ENCODE results near the gene ABCD1. TPM values are rescaled to one million over a fixed set of nuclear protein-coding genes. Genes with fewer than 3 reads are reported as not detected.

ABCD1 gene
- total RNA-seq, 1 experiment from 2014 or later: 86.6 TPM

DNA sequence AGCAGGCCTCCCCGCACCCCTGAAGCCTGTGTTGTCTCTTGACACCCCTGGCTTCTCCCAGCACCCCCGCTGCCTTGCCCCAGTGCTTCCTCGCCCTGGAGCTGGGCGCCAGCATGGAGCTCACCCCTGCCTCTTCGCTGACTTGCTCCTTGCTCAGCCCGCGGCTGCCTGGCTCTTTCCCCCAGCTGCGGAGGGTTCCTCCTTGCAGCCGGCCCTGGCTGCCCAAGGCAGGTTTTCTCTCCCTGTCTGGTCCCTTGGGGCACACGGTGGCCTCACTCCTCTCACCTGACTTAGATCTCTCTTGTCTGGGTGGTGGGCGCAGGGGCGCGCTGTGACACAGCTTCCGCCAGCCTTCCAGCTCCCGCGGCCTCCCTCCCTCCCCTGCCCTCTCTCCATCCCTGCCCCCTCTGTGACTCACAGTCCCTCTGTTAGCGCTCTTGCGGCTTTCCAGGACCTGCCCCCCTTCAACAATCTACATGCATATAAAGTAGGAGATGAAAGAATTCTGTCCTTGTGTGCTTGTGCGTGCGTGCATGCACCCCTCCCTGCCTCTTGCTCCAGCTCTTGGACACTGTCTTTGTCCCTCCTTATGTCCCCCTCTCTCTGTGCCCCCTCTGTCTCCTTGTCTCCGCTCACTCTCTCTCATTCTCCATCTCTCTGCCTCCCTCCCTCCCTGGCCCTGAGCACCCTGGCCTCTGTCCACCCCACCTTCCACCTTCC, 41.6 kb downstream of the ABCD1 start:
- POLR2A ChIA-PET: no interaction called here
- Histone ChIP-seq H3K27me3 (ENCODE audit: control insufficient read depth, insufficient read depth, low read length) (no peaks in the 10 kb centered on the region), H3K27ac (ENCODE audit: low read length) (peak overlapping the region; percentile 81), H3K4me3 (ENCODE audit: low read depth in 2 of 2, low read length in 2 of 2) (peak overlapping the region; percentile 30 to 48), H3K4me1 (ENCODE audit: control insufficient read depth, insufficient read depth, low read length) (peaks cover 25% of the 10 kb centered on the region), H3K36me3 (ENCODE audit: control insufficient read depth, insufficient read depth, low read length) (no peaks in the 10 kb centered on the region), H3K9me3 (ENCODE audit: control insufficient read depth, insufficient read depth, low read depth, low read length) (no peaks in the 10 kb centered on the region)
- intact Hi-C loops (cut with micrococcal nuclease; ENCODE audit: unreplicated experiment): loop anchor here (10.0 kb wide), 2 partner anchors 119 to 159 kb away; partner anchors contain the start of genes ARHGAP4 and L1CAM
- no TSS peak for BruUV-seq (replicated peaks)
- ATAC-seq (peak; percentile 71), DNase-seq (ENCODE audit: low read depth, low spot score) (no peak)
- CTCF ChIA-PET: interaction anchor here (1.4 kb wide), 1 partner anchor 180 kb away, joined by 8 read pairs; no protein-coding TSS in a partner anchor
- no peak for TF ChIP-seq TCF7L2 (IDR thresholded peaks at IDR 0.05; ENCODE audit: low read depth, low read length)
- TF ChIP-seq SIN3A (IDR thresholded peaks at IDR 0.05; ENCODE audit: borderline replicate concordance, insufficient read depth, low read depth, low read length): no peak
- TF ChIP-seq, protein P1, sequence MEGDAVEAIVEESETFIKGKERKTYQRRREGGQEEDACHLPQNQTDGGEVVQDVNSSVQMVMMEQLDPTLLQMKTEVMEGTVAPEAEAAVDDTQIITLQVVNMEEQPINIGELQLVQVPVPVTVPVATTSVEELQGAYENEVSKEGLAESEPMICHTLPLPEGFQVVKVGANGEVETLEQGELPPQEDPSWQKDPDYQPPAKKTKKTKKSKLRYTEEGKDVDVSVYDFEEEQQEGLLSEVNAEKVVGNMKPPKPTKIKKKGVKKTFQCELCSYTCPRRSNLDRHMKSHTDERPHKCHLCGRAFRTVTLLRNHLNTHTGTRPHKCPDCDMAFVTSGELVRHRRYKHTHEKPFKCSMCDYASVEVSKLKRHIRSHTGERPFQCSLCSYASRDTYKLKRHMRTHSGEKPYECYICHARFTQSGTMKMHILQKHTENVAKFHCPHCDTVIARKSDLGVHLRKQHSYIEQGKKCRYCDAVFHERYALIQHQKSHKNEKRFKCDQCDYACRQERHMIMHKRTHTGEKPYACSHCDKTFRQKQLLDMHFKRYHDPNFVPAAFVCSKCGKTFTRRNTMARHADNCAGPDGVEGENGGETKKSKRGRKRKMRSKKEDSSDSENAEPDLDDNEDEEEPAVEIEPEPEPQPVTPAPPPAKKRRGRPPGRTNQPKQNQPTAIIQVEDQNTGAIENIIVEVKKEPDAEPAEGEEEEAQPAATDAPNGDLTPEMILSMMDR (IDR thresholded peaks at IDR 0.05): no peak
- TF ChIP-seq POLR2AphosphoS5 (IDR thresholded peaks at IDR 0.05; ENCODE audit: low read depth, low read length): no peak
- TF ChIP-seq, protein P2, sequence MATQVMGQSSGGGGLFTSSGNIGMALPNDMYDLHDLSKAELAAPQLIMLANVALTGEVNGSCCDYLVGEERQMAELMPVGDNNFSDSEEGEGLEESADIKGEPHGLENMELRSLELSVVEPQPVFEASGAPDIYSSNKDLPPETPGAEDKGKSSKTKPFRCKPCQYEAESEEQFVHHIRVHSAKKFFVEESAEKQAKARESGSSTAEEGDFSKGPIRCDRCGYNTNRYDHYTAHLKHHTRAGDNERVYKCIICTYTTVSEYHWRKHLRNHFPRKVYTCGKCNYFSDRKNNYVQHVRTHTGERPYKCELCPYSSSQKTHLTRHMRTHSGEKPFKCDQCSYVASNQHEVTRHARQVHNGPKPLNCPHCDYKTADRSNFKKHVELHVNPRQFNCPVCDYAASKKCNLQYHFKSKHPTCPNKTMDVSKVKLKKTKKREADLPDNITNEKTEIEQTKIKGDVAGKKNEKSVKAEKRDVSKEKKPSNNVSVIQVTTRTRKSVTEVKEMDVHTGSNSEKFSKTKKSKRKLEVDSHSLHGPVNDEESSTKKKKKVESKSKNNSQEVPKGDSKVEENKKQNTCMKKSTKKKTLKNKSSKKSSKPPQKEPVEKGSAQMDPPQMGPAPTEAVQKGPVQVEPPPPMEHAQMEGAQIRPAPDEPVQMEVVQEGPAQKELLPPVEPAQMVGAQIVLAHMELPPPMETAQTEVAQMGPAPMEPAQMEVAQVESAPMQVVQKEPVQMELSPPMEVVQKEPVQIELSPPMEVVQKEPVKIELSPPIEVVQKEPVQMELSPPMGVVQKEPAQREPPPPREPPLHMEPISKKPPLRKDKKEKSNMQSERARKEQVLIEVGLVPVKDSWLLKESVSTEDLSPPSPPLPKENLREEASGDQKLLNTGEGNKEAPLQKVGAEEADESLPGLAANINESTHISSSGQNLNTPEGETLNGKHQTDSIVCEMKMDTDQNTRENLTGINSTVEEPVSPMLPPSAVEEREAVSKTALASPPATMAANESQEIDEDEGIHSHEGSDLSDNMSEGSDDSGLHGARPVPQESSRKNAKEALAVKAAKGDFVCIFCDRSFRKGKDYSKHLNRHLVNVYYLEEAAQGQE (IDR thresholded peaks at IDR 0.05; ENCODE audit: insufficient read depth in 1 of 2, low read depth in 2 of 2, low read length in 1 of 2): no peak
- in situ Hi-C loops (cut with HindIII; ENCODE audit: low pct_unique_long_range_greater_than_20kb, low sequenced_read_pairs): no loop called here

DNA sequence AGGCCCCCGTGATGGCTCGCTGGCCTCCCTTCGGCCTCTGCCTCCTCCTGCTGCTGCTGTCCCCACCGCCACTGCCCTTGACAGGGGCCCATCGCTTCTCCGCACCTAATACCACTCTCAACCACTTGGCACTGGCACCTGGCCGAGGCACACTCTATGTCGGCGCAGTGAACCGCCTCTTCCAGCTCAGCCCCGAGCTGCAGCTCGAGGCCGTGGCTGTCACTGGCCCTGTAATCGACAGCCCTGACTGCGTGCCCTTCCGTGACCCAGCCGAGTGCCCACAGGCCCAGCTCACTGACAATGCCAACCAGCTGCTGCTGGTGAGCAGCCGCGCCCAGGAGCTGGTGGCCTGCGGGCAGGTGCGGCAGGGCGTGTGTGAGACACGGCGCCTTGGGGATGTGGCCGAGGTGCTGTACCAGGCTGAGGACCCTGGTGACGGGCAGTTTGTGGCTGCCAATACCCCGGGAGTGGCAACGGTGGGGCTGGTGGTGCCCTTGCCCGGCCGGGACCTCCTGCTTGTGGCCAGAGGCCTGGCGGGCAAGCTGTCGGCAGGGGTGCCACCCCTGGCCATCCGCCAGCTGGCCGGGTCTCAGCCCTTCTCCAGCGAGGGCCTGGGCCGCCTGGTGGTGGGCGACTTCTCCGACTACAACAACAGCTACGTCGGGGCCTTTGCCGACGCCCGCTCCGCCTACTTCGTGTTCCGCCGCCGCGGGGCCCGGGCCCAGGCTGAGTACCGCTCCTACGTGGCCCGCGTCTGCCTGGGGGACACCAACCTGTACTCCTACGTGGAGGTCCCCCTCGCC, 42.4 kb downstream of the ABCD1 start:
- no peaks in the 10 kb centered on the region for H3K9me3 ChIP-seq (ENCODE audit: control insufficient read depth, insufficient read depth, low read depth, low read length)
- in situ Hi-C loops (cut with HindIII; ENCODE audit: low pct_unique_long_range_greater_than_20kb, low sequenced_read_pairs): no loop called here
- H3K27me3 ChIP-seq (ENCODE audit: control insufficient read depth, insufficient read depth, low read length): no peaks in the 10 kb centered on the region
- intact Hi-C loops (cut with micrococcal nuclease; ENCODE audit: unreplicated experiment): loop anchor here (10.0 kb wide), 2 partner anchors 118 to 158 kb away; partner anchors contain the start of genes ARHGAP4 and L1CAM
- DNase-seq (ENCODE audit: low read depth, low spot score) (no peak), ATAC-seq (no peak)
- no peaks in the 10 kb centered on the region for H3K36me3 ChIP-seq (ENCODE audit: control insufficient read depth, insufficient read depth, low read length)
- no peak for TF ChIP-seq SIN3A (IDR thresholded peaks at IDR 0.05; ENCODE audit: borderline replicate concordance, insufficient read depth, low read depth, low read length)
- no peak for TF ChIP-seq POLR2AphosphoS5 (IDR thresholded peaks at IDR 0.05; ENCODE audit: low read depth, low read length)
- TF ChIP-seq, protein P2 (IDR thresholded peaks at IDR 0.05; ENCODE audit: insufficient read depth in 1 of 2, low read depth in 2 of 2, low read length in 1 of 2): no peak
- TF ChIP-seq, protein P1 (IDR thresholded peaks at IDR 0.05): no peak
- TF ChIP-seq TCF7L2 (IDR thresholded peaks at IDR 0.05; ENCODE audit: low read depth, low read length): no peak
- H3K27ac ChIP-seq (ENCODE audit: low read length): 0 out of 2 replicates have a peak overlapping the region, but pooled peaks have one; percentile 1
- CTCF ChIA-PET: no interaction called here
- POLR2A ChIA-PET: no interaction called here
- H3K4me1 ChIP-seq (ENCODE audit: control insufficient read depth, insufficient read depth, low read length): peaks cover 25% of the 10 kb centered on the region
- H3K4me3 ChIP-seq (ENCODE audit: low read depth in 2 of 2, low read length in 2 of 2): no peak overlapping the region
- BruUV-seq (replicated peaks): no TSS peak

Data from Panc1 (cell line).